ENCODE results near the gene ZNF613. TPM values are rescaled to one million over a fixed set of nuclear protein-coding genes. Genes with fewer than 3 reads are reported as not detected.
"Not testable (repeated sequence)": the region's sequence is repeated elsewhere in the genome, so short reads cannot be mapped to it uniquely, and the experiment has no call there.

ZNF613 gene
- total RNA-seq, 1 experiment from 2014 or later, result 8.1 TPM

DNA sequence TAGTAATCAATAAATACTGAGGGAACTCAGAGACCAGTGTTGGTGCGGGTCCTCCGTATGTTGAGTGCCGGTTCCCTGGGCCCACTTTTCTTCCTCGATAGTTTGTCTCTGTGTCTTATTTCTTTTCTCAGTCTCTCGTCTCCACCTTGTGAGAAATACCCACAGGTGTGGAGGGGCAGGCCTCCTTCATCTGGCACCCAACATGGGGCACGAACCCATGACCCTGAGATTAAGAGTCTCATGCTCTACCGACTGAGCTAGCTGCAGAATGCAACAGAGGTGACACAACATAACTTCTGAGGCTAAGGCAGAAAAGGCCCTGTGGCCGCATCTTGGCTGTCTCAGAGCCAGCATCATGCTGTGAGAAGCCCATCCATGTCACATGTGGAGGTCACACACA, 5.3 kb upstream of the ZNF613 start:
- no peak for DNase-seq (ENCODE audit: low read depth, low spot score)
- in situ Hi-C loops (cut with HindIII; ENCODE audit: low pct_unique_long_range_greater_than_20kb, low sequenced_read_pairs), result no loop called here

DNA sequence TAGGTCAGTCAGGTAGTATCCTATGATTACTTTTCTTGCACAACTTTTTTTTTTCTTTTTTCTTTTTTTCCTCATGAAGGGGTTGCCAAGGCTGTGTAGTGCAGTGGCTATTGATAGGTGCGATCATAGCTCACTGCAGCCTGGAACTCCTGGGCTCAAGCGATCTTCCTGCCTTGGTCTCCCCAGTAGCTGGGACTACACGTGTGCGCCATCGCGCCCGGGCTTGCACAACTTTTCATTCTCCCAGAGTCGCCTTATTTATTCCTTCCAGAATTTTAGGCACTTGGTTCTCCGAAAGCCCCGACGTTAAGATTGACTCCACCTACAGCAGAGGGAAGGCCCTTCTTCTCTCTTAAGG, 867 bp upstream of the ZNF613 start:
- no peak for DNase-seq (ENCODE audit: low read depth, low spot score)
- in situ Hi-C loops (cut with HindIII; ENCODE audit: low pct_unique_long_range_greater_than_20kb, low sequenced_read_pairs), result no loop called here

DNA sequence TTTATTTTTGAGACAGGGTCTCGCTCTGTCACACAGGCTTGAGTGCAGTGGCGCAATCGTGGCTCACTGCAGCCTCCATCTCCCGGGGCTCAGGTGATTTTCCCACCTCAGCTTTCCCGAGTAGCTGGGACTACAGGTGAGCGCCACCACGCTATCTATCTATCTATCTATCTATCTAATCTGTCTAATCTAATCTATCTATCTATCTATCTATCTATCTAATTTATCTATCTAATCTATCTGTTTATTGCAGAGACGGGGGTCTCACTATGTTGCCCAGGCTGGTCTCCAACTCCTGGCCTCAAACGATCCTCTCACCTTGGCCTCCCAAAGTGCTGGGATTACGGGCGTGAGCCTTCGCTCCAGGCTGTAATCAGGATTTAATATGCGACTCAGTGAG, 587 bp downstream of the ZNF613 start:
- no peak for DNase-seq (ENCODE audit: low read depth, low spot score)
- in situ Hi-C loops (cut with HindIII; ENCODE audit: low pct_unique_long_range_greater_than_20kb, low sequenced_read_pairs), result no loop called here

- DNase-seq (ENCODE audit: low read depth, low spot score), result no peak
- in situ Hi-C loops (cut with HindIII; ENCODE audit: low pct_unique_long_range_greater_than_20kb, low sequenced_read_pairs), result no loop called here
Observed at GRCh38 chr19:51931921-51932320, 4.6 kb downstream of the ZNF613 start.

GRCh38 chr19:51938936-51939335, 11.7 kb downstream of the ZNF613 start:
- no peak for DNase-seq (ENCODE audit: low read depth, low spot score)
- in situ Hi-C loops (cut with HindIII; ENCODE audit: low pct_unique_long_range_greater_than_20kb, low sequenced_read_pairs), result no loop called here

DNA sequence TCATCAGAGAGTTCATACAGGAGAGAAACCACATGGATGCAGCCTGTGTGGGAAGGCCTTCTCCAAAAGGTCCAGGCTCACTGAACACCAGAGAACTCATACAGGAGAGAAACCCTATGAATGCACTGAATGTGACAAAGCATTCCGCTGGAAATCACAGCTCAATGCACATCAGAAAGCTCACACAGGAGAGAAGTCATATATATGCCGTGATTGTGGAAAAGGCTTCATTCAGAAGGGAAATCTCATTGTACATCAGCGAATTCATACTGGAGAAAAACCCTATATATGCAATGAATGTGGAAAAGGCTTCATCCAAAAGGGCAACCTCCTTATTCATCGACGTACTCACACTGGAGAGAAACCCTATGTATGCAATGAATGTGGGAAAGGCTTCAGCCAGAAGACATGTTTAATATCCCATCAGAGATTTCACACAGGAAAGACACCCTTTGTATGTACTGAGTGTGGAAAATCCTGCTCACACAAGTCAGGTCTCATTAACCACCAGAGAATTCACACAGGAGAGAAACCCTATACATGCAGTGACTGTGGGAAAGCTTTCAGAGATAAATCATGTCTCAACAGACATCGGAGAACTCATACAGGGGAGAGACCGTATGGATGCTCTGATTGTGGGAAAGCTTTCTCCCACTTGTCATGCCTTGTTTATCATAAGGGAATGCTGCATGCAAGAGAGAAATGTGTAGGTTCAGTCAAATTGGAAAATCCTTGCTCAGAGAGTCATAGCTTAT, 17.7 kb downstream of the ZNF613 start:
- DNase-seq (ENCODE audit: low read depth, low spot score), result no peak

DNA sequence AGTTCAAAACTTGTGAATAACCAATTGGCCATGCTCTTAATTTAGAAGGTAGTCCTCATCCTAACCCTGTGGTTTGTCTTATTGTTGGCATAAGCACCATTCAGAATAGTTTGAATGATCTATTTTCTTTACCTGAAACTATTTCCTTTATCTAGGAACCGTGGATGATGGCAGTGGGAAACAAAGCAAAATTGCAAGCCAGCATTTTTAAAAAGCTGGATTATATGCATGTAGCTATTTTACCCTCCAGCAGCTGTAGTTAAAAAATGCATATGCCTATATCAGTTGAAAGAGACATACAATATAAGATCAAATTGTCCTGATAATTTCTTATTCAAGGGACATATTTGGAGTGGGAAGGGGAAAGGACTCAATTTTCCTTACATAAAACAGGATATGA, 19.3 kb downstream of the ZNF613 start:
- in situ Hi-C loops (cut with HindIII; ENCODE audit: low pct_unique_long_range_greater_than_20kb, low sequenced_read_pairs), result no loop called here
- DNase-seq (ENCODE audit: low read depth, low spot score), result no peak

More for the DNA sequence above, 17.7 kb downstream of the ZNF613 start:
- in situ Hi-C loops (cut with HindIII; ENCODE audit: low pct_unique_long_range_greater_than_20kb, low sequenced_read_pairs), result no loop called here

- in situ Hi-C loops (cut with HindIII; ENCODE audit: low pct_unique_long_range_greater_than_20kb, low sequenced_read_pairs), result no loop called here
Observed at GRCh38 chr19:51948975-51949374, 21.7 kb downstream of the ZNF613 start.

GRCh38 chr19:51957846-51958245, 30.6 kb downstream of the ZNF613 start:
- in situ Hi-C loops (cut with HindIII; ENCODE audit: low pct_unique_long_range_greater_than_20kb, low sequenced_read_pairs); DNase-seq (ENCODE audit: low read depth, low spot score): not testable (repeated sequence)

More at GRCh38 chr19:51948975-51949374, 21.7 kb downstream of the ZNF613 start:
- DNase-seq (ENCODE audit: low read depth, low spot score), result no peak

GRCh38 chr19:51959791-51960190, 32.5 kb downstream of the ZNF613 start:
- in situ Hi-C loops (cut with HindIII; ENCODE audit: low pct_unique_long_range_greater_than_20kb, low sequenced_read_pairs), result no loop called here
- DNase-seq (ENCODE audit: low read depth, low spot score), result no peak

DNA sequence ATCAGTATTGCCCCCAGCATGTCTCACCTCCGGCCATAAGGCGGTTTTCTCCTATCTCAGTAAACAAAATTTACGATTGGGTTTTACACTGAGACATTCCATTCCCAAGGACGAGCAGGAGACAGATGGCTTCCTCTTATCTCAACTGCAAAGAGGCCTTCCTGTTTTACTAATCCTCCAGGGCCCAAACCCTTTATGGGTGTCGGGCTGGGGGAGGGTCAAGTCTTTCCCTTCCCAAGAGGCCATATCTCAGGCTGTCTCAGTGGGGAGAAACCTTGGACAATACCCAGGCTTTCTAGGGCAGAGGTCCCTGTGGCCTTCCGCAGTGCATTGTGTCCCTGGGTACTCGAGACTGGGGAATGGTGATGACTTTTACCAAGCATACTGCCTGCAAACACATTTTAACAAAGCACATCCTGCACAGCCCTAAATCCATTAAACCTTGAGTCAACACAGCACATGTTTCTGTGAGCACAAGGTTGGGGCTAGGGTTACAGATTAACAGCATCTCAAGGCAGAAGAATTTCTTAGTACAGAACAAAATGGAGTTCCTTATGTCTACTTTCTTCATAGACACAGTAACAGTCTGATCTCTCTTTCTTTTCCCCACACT, 33.5 kb downstream of the ZNF613 start:
- in situ Hi-C loops (cut with HindIII; ENCODE audit: low pct_unique_long_range_greater_than_20kb, low sequenced_read_pairs); DNase-seq (ENCODE audit: low read depth, low spot score): not testable (repeated sequence)

GRCh38 chr19:51965583-51965982, 38.3 kb downstream of the ZNF613 start:
- DNase-seq (ENCODE audit: low read depth, low spot score), result no peak
- in situ Hi-C loops (cut with HindIII; ENCODE audit: low pct_unique_long_range_greater_than_20kb, low sequenced_read_pairs), result no loop called here

DNA sequence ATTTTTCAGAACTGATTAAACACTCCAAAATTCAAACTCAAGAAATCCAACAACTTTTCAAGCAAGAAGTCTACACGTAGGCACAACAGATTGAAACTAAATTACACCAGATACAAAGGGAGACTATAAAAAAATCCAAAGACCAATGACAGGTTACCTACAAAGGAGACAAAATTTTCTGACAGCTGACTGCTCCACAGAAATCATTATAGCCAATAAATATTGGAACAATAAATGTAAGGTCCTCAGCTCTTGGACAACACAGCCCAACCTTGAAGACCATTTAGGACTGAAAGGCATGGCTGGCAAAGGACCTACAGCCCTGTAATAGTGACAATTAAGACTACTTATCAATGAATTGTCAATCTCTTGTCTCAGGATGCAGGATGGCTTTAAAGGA, 43.4 kb downstream of the ZNF613 start:
- DNase-seq (ENCODE audit: low read depth, low spot score), result no peak
- in situ Hi-C loops (cut with HindIII; ENCODE audit: low pct_unique_long_range_greater_than_20kb, low sequenced_read_pairs), result no loop called here

- in situ Hi-C loops (cut with HindIII; ENCODE audit: low pct_unique_long_range_greater_than_20kb, low sequenced_read_pairs), result no loop called here
- DNase-seq (ENCODE audit: low read depth, low spot score), result no peak
Observed at GRCh38 chr19:51971624-51972023, 44.4 kb downstream of the ZNF613 start.

DNA sequence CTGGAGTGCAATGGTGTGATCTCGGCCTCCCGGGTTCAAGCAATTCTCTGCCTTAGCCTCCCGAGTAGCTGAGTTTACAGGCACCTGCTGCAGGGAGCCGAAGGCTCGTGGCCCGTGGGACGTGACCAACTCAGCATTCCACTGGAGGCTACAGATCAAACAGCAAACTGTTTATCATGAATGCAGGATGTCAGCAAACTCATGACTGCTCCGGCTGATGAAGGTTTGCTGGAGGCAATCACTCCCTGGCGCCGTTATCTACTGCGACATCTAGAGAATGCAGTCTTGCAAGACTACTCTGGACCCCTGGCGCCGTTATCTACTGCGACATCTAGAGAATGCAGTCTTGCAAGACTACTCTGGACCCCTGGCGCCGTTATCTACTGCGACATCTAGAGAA, 48.5 kb downstream of the ZNF613 start:
- in situ Hi-C loops (cut with HindIII; ENCODE audit: low pct_unique_long_range_greater_than_20kb, low sequenced_read_pairs), result not testable (repeated sequence)

GRCh38 chr19:51976852-51977251, 49.6 kb downstream of the ZNF613 start:
- in situ Hi-C loops (cut with HindIII; ENCODE audit: low pct_unique_long_range_greater_than_20kb, low sequenced_read_pairs), result no loop called here
- DNase-seq (ENCODE audit: low read depth, low spot score), result no peak

More for the DNA sequence above, 48.5 kb downstream of the ZNF613 start:
- DNase-seq (ENCODE audit: low read depth, low spot score), result not testable (repeated sequence)

- DNase-seq (ENCODE audit: low read depth, low spot score), result no peak
- in situ Hi-C loops (cut with HindIII; ENCODE audit: low pct_unique_long_range_greater_than_20kb, low sequenced_read_pairs), result no loop called here
Observed at GRCh38 chr19:51977346-51977745, 50.1 kb downstream of the ZNF613 start.

DNA sequence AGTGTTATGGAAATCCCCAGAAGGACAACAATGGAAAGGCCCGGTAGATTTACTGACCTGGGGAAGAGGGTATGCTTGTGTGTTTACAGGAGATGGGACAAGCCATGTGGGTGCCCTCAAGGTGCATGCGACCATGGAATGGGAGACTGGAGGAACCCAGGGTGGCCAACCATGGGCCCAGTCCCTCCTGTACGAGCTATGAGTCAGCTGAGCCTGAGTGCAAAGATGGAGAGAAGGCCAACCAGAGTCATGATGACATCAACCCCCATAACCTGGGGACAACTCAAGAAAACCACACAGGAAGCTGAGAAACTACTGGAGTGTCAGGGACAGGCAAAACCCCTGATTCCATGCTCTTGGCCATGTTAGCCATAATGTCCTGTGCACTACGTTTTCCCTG, 51.6 kb downstream of the ZNF613 start:
- in situ Hi-C loops (cut with HindIII; ENCODE audit: low pct_unique_long_range_greater_than_20kb, low sequenced_read_pairs), result no loop called here
- DNase-seq (ENCODE audit: low read depth, low spot score), result no peak

- in situ Hi-C loops (cut with HindIII; ENCODE audit: low pct_unique_long_range_greater_than_20kb, low sequenced_read_pairs), result no loop called here
- no peak for DNase-seq (ENCODE audit: low read depth, low spot score)
Observed at GRCh38 chr19:51980116-51980736, 53.0 kb downstream of the ZNF613 start.
